SJCRH30 (cell line): ENCODE results near the gene C2orf74. TPM values are rescaled to one million over a fixed set of nuclear protein-coding genes. Genes with fewer than 3 reads are reported as not detected.
"Not testable (repeated sequence)": the region's sequence is repeated elsewhere in the genome, so short reads cannot be mapped to it uniquely, and the experiment has no call there.

Source experiments
- DNase-seq, 2 experiments: peaks; one replicate each; pipeline ENCODE4 v3.0.0-alpha.2; 2015 to 2020
- H3K27ac ChIP-seq: fragments of 250-450 bp; sonication (Bioruptor Pico); 2 replicates; pipeline ENCODE4 v1.5.1; 2020; ENCODE audit warnings: mild to moderate bottlenecking, moderate library complexity
- H3K27me3 ChIP-seq: fragments of 250-450 bp; sonication (Bioruptor Pico); 2 replicates; pipeline ENCODE4 v1.5.1; 2020; ENCODE audit warnings: mild to moderate bottlenecking, moderate library complexity
- H3K36me3 ChIP-seq: fragments of 250-450 bp; sonication (Bioruptor Pico); 2 replicates; pipeline ENCODE4 v1.5.1; 2020; ENCODE audit warnings: mild to moderate bottlenecking, moderate library complexity
- H3K4me1 ChIP-seq: fragments of 250-450 bp; sonication (Bioruptor Pico); 2 replicates; pipeline ENCODE4 v1.5.1; 2020; ENCODE audit warnings: mild to moderate bottlenecking, moderate library complexity
- H3K4me3 ChIP-seq: fragments of 250-450 bp; sonication (Bioruptor Pico); 2 replicates; pipeline ENCODE4 v1.5.1; 2020; ENCODE audit warnings: mild to moderate bottlenecking, moderate library complexity
- H3K9me3 ChIP-seq: fragments of 250-450 bp; sonication (Bioruptor Pico); replicated peaks from 2 replicates; pipeline ENCODE4 v1.5.1; 2020; ENCODE audit warnings: mild to moderate bottlenecking, moderate library complexity
- total RNA-seq: library from RNA; depleted of rRNA; stranded (reverse); fragments of >200 nt; shearing (Covaris generic); gene quantifications from 2 replicates; pipeline ENCODE4 v1.2.3, GENCODE V29; 2014; rRNA removed

Gene C2orf74
- 16.4 and 19.9 TPM in 2 replicates for total RNA-seq

DNA sequence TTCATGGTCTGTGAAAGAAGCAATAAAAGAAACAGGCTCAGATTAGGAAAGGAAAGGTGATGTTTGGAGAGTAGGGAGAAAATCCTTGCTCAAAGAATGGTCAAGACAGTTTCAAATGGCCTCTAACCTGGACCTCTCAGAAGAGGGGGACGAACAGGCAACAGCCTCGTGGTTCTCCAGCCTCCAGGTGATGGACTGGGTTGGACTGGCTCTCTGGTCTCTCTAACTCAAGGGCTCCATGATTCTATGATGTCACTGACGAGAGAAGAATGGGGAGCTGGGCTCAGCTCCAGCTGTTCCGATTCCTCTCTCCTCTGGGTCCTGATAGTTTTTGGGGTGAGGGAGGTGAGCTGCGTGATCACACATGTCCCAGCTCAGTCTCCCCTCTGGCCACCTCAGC, at the start of gene C2orf74:
C2orf74 (plus strand) TSS at position 301 of the 400 bp plus-strand sequence. CDS start 327 bp downstream, outside the sequence.
- no peak within 1 kb of the TSS for H3K27ac ChIP-seq
- H3K36me3 ChIP-seq, result no peaks in the 10 kb centered on the region; the same call in 1 of the 2 replicates
- no peaks in the 10 kb centered on the region for H3K4me1 ChIP-seq
- no peak for DNase-seq
- no peaks in the 10 kb centered on the region for H3K27me3 ChIP-seq
- H3K4me3 ChIP-seq, result no peak within 1 kb of the TSS
- no peaks in the 10 kb centered on the region for H3K9me3 ChIP-seq

DNA sequence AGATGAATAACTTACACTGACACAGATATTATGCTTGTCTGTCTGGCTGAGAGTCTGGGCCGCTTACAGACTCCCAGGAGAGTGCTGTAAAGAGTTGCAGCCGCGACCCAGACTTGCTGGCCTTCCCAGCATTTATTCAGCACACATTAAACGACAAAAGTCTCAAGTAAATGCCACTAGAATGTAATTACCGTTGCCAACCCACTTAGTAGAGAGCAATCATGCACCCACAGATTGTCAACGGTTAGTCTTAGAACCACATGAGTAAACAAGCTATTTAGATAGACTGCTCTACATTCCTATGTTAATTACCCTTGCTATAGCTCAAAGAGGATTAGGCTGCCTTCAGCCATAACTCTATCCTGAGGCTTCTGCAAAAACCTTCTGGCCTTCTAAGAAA, 47.8 kb upstream of the C2orf74 start:
- peaks cover 14% of the 10 kb centered on the region; the same call in 1 of the 2 replicates for H3K36me3 ChIP-seq

DNA sequence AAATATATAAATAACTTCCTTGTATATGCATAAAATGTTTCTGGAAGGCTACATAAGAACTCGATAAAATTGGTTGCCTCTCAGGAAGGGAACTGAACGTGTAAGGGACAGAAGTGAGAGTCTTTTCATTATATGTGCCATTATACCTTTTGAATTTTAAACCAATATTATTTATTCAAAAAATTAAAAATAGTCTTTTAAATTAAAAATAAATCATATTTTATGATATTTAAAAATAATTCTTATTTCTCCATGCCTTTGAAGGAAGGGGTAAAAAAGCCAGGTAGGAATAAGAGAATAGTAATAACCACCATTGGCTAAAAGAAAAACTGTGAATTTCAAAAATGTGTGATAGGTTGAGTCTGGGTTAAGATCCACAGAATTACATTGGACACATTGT, 45.7 kb upstream of the C2orf74 start:
- no peak overlapping the region for H3K27ac ChIP-seq
- peaks cover 6% of the 10 kb centered on the region; the same call in 1 of the 2 replicates for H3K9me3 ChIP-seq
- H3K27me3 ChIP-seq, result no peaks in the 10 kb centered on the region
- DNase-seq, result no peak
- H3K36me3 ChIP-seq, result peaks cover 15% of the 10 kb centered on the region; the same call in 1 of the 2 replicates
- H3K4me1 ChIP-seq, result no peaks in the 10 kb centered on the region
- H3K4me3 ChIP-seq, result no peak overlapping the region

More for the DNA sequence above, 47.8 kb upstream of the C2orf74 start:
- Histone ChIP-seq H3K4me3 (no peak overlapping the region), H3K9me3 (peaks cover 6% of the 10 kb centered on the region; the same call in 1 of the 2 replicates), H3K27me3 (no peaks in the 10 kb centered on the region), H3K4me1 (no peaks in the 10 kb centered on the region), H3K27ac (no peak overlapping the region)
- no peak for DNase-seq

DNA sequence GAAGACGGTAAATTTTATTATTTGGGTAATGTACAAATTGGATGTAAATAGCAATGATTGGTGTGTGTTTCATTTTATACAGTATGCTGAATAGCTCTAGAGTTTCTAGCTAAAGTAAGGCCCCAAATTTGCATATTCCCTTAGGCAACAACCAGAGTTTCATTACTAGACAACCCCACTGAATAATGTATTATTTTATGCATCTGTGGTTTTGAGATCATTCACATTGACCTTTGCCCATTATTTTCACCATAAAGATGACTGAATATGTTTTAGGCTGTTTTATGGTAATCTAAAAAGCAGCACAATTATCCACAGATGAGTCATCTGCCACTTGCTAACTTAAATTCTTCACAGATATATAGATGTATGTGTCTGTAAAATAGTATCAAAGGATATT, 44.5 kb upstream of the C2orf74 start:
- peaks cover 15% of the 10 kb centered on the region; the same call in 1 of the 2 replicates for H3K36me3 ChIP-seq
- H3K27me3 ChIP-seq, result no peaks in the 10 kb centered on the region
- DNase-seq, result no peak
- H3K4me3 ChIP-seq, result no peak overlapping the region
- no peaks in the 10 kb centered on the region for H3K4me1 ChIP-seq
- peaks cover 3% of the 10 kb centered on the region; the same call in 1 of the 2 replicates for H3K9me3 ChIP-seq
- no peak overlapping the region for H3K27ac ChIP-seq

DNA sequence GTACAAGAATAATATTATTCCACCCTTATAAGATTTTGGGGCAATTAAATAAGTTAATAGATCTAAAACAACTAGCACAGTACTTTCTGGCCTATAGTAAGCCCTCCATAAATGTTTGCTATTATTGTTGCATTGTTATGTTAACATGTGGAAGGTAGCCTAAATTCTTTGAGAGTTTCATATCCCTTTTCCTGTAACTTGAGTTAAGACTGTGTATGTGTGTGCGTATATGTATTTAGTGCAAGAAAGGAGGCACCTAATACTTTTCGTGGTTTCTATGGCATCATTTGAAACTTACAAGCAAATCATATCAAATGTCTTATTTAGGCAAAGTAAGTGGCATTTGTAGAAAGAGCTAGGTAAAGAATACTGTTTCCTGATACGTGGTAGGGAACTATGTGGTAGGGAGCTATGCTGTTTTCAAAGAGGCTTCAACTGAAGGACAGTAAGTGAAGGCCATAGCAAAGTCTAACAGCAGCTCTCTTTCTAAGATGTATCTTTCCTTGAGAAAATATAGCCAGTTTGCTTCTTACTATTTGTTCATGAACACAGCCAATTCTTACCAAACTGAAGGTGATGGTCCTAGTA, 36.8 kb upstream of the C2orf74 start:
- H3K36me3 ChIP-seq, result no peaks in the 10 kb centered on the region
- H3K27me3 ChIP-seq, result no peaks in the 10 kb centered on the region
- no peak overlapping the region for H3K27ac ChIP-seq
- H3K9me3 ChIP-seq, result no peaks in the 10 kb centered on the region
- no peak overlapping the region for H3K4me3 ChIP-seq
- DNase-seq, result no peak
- no peaks in the 10 kb centered on the region for H3K4me1 ChIP-seq

DNA sequence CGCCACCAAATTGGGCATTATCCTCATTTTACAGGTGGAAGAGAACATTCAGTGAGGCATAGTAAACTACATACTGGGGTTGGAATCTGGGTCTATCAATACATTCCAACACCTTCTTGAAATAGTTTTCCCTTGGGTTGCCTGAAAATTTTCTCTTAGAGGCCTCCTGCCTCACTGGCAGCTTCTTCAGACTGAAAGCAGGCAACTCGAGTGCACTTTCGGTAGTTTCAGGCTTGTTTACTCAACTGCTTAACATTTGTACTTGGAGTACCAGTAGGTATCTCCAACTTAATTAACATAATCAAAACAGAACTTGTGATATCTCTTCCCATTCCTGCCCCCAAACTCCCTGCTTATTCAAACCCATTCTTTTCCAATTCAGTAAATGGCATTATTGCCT, 36.2 kb upstream of the C2orf74 start:
- Histone ChIP-seq H3K4me3 (no peak overlapping the region), H3K36me3 (no peaks in the 10 kb centered on the region), H3K9me3 (no peaks in the 10 kb centered on the region), H3K4me1 (no peaks in the 10 kb centered on the region), H3K27ac (no peak overlapping the region), H3K27me3 (no peaks in the 10 kb centered on the region)
- DNase-seq, result no peak

DNA sequence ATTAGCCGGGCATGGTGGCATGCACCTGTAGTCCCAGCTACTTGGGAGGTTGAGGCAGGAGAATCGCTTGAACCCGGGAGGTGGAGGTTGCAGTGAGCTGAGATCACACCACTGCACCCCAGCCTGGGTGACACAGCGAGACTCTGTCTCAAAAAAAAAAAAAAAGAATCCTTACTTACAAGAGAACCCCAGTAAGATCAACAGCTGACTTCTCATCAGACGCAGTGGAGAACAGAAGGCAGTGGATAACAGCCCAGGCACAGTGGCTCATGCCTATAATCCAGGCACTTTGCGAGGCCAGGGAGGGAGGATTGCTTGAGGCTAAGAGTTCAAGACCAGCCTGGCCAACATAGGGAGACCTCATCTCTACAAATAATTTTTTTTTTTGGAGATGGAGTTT, 33.9 kb upstream of the C2orf74 start:
- not testable (repeated sequence) for H3K9me3 ChIP-seq, H3K27me3 ChIP-seq, H3K4me3 ChIP-seq, H3K36me3 ChIP-seq, H3K4me1 ChIP-seq, DNase-seq, H3K27ac ChIP-seq

DNA sequence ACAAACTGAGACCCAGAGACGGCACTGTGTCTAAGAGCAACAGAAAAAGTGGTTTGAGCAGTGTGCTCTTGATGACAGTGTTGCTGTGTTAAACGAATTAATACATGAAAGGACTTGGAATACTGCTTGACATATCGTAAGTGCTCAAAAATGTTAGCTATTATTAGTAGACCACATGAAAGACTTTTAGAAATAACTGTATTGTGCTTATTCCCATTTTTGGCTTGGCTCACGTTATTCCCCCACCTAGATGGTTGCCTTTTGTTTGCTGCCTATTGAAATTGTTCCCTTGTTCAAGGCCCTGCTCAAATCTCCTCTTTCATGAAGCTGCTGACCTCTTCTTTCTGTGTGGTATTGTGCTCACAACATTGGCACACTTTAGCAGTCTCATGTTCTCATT, 27.8 kb upstream of the C2orf74 start:
- no peaks in the 10 kb centered on the region for H3K9me3 ChIP-seq
- H3K4me1 ChIP-seq, result no peaks in the 10 kb centered on the region
- no peaks in the 10 kb centered on the region for H3K27me3 ChIP-seq
- no peaks in the 10 kb centered on the region for H3K36me3 ChIP-seq
- DNase-seq, result no peak
- H3K4me3 ChIP-seq, result no peak overlapping the region
- H3K27ac ChIP-seq, result no peak overlapping the region

DNA sequence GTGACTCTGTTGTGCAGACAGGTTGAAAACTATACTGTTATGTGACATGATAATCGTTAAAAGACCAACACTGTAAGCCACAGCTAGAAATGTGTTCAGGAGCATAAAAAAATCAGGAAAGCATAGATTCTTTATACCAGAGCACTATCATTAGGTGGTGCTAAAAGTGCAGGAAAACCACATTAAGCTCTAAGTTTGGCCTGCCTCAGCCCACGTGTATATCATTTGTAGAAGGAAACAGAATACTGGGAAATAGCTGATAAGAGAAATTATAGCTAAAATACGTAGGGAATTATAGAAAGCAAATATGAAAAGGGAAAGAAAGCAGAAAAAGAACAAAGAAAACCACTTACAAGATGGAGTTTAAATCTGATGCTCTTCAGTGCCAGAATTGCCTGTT, 26.5 kb upstream of the C2orf74 start:
- Histone ChIP-seq H3K4me3 (no peak overlapping the region), H3K27ac (no peak overlapping the region), H3K9me3 (no peaks in the 10 kb centered on the region), H3K36me3 (no peaks in the 10 kb centered on the region), H3K4me1 (no peaks in the 10 kb centered on the region), H3K27me3 (no peaks in the 10 kb centered on the region)
- DNase-seq, result peak in 1 of 2 experiments; percentile 51

DNA sequence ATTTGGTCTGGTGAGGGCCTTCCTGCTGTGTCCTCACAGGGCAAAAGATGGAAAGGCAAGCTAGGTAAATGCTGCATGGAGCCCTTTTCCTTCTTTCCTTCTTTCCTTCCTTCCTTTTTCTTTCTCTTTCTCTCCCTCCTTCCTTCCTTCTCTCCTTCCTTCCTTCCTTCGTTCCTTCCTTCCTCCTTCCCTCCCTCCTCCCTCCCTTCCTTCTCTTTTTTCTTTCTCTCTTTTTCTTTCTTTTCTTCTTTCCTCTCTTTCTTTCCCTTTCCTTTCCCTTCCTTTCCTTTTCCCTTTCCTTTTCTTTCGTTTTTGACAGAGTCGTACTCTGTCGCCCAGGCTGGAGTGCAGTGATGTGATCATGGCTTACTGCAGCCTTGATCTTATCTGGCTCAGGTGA, 23.1 kb upstream of the C2orf74 start:
- DNase-seq, result no peak
- Histone ChIP-seq H3K36me3 (no peaks in the 10 kb centered on the region), H3K4me3 (no peak overlapping the region), H3K9me3 (no peaks in the 10 kb centered on the region), H3K4me1 (no peaks in the 10 kb centered on the region), H3K27ac (no peak overlapping the region), H3K27me3 (no peaks in the 10 kb centered on the region)

DNA sequence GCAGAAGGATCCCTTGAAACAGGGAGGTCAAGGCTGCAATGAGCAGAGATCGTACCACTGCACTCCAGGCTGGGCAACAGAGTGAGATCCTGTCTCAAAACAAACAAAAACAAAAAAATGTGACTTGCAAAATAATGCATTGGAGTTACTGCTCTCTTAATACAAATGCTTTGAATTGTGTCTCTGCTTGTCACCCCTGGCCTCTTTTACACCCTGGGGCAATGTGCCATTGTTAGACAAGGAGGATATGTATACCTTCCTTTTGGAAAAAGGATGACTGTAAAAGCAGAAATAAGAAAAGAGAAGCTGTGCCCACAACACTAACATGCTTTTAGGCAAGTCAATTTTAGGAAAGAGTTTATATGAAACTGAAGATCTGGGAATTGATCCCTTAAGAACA, 20.8 kb upstream of the C2orf74 start:
- Histone ChIP-seq H3K4me1 (no peaks in the 10 kb centered on the region), H3K27me3 (no peaks in the 10 kb centered on the region), H3K36me3 (no peaks in the 10 kb centered on the region), H3K27ac (no peak overlapping the region), H3K9me3 (no peaks in the 10 kb centered on the region; the same call in 1 of the 2 replicates), H3K4me3 (no peak overlapping the region)
- DNase-seq, result no peak

DNA sequence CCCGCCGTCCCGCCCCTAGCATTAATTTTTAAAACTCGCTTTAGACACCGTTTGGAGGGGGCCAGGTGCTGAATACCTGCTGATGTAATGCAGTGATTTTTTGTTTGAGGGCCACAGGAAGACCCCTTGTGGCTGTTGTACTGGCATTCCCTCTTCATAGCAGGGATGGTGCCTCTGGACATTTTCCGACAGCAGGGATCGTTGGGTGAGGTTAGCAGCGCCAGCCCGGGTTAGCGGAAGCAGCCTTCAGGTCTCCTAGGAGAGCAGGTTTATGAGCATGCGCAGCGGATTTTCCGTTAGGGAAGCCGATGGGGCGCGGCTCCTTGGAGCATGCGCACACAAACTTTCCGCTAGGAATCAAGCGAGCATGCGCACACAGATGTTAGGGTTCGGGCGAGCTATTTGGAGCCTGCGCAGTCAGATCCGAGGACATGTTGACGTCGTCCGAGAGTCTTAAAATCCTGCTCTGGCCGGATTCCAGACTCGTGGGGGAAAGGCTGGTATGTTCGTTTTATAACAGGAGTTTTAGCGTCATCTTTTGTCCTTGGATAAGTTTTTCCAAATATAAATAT, 17.2 kb upstream of the C2orf74 start:
- peak; percentile 96 to 99 for DNase-seq
- H3K27ac ChIP-seq, result peak overlapping the region; percentile 45
- H3K9me3 ChIP-seq, result no peaks in the 10 kb centered on the region; the same call in 1 of the 2 replicates
- H3K36me3 ChIP-seq, result peaks cover 8% of the 10 kb centered on the region
- H3K4me3 ChIP-seq, result peak overlapping the region; percentile 61
- no peaks in the 10 kb centered on the region for H3K4me1 ChIP-seq
- no peaks in the 10 kb centered on the region for H3K27me3 ChIP-seq

DNA sequence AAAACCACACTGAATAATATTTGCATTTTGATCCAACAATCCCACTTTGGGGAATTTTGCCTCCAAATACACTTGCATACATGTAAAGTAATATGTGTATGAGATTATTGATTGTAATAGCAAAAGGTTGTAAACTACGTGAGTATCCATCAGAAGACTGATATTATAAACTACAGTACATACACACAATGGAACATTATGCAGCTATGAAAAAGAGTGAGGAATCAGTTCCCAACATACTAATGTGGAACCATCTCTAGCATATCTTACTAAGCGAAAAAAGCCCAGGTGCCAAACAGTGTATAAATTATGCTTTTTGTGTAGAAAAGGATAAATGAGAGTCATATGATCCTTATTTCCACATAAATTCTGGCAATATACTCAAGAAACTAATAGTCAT, 16.0 kb upstream of the C2orf74 start:
- no peak overlapping the region for H3K27ac ChIP-seq
- no peak overlapping the region for H3K4me3 ChIP-seq
- H3K4me1 ChIP-seq, result no peaks in the 10 kb centered on the region
- peaks cover 8% of the 10 kb centered on the region for H3K36me3 ChIP-seq
- H3K9me3 ChIP-seq, result no peaks in the 10 kb centered on the region; the same call in 1 of the 2 replicates
- H3K27me3 ChIP-seq, result no peaks in the 10 kb centered on the region
- DNase-seq, result no peak

DNA sequence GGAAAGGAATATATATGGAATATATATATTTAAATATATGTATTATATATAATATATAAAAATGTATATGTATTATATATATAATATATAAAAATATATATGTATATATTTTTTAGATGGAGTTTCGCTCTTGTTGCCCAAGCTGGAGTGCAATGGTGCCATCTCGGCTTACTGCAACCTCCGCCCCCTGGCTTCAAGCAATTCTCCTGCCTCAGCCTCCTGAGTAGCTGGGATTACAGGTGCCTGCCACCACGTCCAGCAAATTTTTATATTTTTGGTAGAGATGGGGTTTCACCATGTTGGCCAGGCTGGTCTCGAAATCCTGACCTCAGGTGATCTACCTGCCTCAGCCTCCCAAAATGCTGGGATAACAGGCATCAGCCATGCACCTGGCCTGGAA, 13.9 kb upstream of the C2orf74 start:
- H3K9me3 ChIP-seq, H3K4me3 ChIP-seq, H3K27me3 ChIP-seq, H3K4me1 ChIP-seq, DNase-seq, H3K36me3 ChIP-seq, H3K27ac ChIP-seq: not testable (repeated sequence)

DNA sequence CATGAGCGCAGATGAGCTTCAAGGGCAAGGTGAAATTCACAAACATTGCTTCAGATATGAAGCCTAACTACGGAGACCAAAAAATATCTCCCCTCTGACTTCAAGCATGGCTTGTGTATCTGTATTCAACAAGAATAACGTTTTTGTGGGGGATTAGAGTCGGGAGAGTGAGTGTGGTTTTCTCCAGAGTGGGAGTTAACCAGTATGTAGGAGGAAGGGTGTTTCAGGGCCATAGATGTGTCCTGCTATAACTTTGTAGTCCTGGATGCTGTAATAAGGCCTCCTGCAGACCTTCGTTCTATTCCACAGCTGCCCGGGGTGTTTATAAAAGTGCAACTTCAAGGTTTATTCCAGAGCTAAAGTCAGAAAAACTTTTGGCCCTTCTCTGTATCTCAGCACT, 12.9 kb upstream of the C2orf74 start:
- H3K9me3 ChIP-seq, result no peaks in the 10 kb centered on the region; the same call in 1 of the 2 replicates
- H3K27me3 ChIP-seq, result no peaks in the 10 kb centered on the region
- no peak for DNase-seq
- H3K4me3 ChIP-seq, result no peak overlapping the region
- H3K36me3 ChIP-seq, result peaks cover 8% of the 10 kb centered on the region
- no peak overlapping the region for H3K27ac ChIP-seq
- H3K4me1 ChIP-seq, result no peaks in the 10 kb centered on the region

DNA sequence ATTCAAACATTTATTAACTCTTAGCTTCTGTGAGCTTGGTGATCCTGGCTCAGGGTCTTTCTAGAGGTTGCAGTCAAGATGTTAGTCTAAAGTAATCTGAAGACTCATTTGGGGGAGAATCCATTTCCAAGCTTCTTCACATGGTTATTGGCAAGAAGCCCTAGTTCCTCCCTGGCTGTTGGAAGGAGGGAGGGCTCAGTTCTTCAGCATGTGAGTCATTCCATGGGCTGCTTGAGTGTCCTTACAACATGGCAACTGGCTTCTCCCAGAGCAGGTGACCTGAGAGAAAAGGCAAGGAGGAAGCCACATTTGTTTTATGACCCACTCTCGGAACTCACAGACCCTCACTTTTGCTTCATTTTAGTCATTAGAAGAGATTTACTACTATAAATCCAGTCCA, 10.6 kb upstream of the C2orf74 start:
- H3K4me1 ChIP-seq, result no peaks in the 10 kb centered on the region
- H3K9me3 ChIP-seq, result no peaks in the 10 kb centered on the region
- peaks cover 8% of the 10 kb centered on the region for H3K36me3 ChIP-seq
- H3K27ac ChIP-seq, result no peak overlapping the region
- DNase-seq, result no peak
- no peak overlapping the region for H3K4me3 ChIP-seq
- H3K27me3 ChIP-seq, result no peaks in the 10 kb centered on the region
